ENCODE data around the gene NDUFAF7. TPM values are rescaled to one million over a fixed set of nuclear protein-coding genes. Genes with fewer than 3 reads are reported as not detected.

Gene NDUFAF7
- total and polyA plus RNA-seq, 2 of the 13 experiments (the other 11 are each of a cell fraction or from before 2014, with no cell fraction given) = 27.0 to 40.8 TPM

DNA sequence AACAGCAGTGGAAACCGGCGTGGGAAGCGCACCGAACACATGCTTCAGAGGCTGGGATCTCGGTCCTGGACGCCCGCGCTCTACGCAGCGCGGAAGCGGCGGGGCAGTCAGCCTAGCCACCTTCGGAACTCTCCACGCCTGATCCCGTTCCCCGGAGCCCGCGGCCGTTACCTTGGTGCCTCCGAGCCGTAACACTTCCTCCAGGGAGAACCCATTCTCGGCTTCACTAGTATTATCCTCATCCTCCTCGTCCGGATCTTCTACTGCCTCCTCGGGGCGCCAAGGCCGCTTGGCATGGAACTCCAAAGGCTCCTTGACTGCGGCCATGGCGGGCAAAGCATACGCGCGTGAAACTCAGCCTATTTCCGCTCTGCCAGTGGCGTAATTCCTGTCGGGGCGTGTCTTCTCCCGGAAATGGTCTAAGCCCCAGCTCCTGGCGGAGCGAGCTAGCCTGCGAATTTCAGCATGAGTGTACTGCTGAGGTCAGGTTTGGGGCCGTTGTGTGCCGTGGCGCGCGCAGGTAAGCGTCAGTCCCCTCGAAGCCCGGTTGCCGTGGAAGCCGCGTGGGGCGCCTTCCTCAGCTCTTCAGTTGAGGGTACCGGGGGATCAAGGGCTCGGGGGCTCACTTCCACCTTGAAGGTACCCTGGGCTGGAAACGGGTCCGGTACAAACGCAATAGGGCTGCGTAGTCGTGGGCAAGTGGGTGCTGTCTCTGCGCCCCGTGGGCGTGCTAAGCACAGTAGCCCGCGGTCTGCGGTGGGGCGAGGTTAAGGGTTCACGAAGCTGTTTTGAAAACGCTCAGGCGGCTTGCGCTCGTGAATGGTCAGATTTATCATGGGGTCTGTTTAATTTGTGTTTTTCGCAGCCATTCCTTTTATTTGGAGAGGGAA is at the start of gene NDUFAF7, which contains the start of gene CEBPZ (continued):
- TF ChIP-seq, protein P1, sequence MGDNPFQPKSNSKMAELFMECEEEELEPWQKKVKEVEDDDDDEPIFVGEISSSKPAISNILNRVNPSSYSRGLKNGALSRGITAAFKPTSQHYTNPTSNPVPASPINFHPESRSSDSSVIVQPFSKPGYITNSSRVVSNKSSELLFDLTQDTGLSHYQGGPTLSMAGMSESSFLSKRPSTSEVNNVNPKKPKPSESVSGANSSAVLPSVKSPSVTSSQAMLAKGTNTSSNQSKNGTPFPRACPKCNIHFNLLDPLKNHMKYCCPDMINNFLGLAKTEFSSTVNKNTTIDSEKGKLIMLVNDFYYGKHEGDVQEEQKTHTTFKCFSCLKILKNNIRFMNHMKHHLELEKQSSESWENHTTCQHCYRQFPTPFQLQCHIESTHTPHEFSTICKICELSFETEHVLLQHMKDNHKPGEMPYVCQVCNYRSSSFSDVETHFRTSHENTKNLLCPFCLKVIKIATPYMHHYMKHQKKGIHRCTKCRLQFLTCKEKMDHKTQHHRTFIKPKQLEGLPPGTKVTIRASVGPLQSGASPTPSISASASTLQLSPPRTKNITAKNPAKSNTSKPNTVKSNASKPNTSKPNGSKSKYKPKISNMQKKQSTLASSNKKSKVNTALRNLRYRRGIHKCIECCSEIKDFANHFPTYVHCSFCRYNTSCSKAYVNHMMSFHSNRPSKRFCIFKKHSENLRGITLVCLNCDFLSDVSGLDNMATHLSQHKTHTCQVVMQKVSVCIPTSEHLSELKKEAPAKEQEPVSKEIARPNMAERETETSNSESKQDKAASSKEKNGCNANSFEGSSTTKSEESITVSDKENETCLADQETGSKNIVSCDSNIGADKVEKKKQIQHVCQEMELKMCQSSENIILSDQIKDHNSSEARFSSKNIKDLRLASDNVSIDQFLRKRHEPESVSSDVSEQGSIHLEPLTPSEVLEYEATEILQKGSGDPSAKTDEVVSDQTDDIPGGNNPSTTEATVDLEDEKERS (CRISPR knock-in tag; IDR thresholded peaks at IDR 0.05) = peak; percentile 84
- TF ChIP-seq RARA (CRISPR knock-in tag; IDR thresholded peaks at IDR 0.05) (peak; percentile 64), JDP2 (CRISPR knock-in tag; IDR thresholded peaks at IDR 0.05; ENCODE audit: borderline replicate concordance) (no peak; the same call in 1 of the 2 replicates), ZNF274 (CRISPR knock-in tag; IDR thresholded peaks at IDR 0.05) (peak; percentile 92), POLR2G (IDR thresholded peaks at IDR 0.05; ENCODE audit: low read depth, low read length) (peak; percentile 99), DNMT3B (CRISPR knock-in tag; conservative IDR thresholded peaks at IDR 0.05) (no peak), NCOA1 (CRISPR knock-in tag; IDR thresholded peaks at IDR 0.05) (no peak), KMT2A (CRISPR knock-in tag; IDR thresholded peaks at IDR 0.05) (peak; percentile 100), STAT5B (CRISPR knock-in tag; IDR thresholded peaks at IDR 0.05) (no peak), ZFP62 (CRISPR knock-in tag; IDR thresholded peaks at IDR 0.05) (no peak), IKZF1 (IDR thresholded peaks at IDR 0.05) (no peak), BCL6 (CRISPR knock-in tag; IDR thresholded peaks at IDR 0.05) (peak; percentile 57)
- TF ChIP-seq, protein P2, sequence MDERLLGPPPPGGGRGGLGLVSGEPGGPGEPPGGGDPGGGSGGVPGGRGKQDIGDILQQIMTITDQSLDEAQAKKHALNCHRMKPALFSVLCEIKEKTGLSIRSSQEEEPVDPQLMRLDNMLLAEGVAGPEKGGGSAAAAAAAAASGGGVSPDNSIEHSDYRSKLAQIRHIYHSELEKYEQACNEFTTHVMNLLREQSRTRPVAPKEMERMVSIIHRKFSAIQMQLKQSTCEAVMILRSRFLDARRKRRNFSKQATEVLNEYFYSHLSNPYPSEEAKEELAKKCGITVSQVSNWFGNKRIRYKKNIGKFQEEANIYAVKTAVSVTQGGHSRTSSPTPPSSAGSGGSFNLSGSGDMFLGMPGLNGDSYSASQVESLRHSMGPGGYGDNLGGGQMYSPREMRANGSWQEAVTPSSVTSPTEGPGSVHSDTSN (CRISPR knock-in tag; IDR thresholded peaks at IDR 0.05) = no peak
- TF ChIP-seq, protein P3, sequence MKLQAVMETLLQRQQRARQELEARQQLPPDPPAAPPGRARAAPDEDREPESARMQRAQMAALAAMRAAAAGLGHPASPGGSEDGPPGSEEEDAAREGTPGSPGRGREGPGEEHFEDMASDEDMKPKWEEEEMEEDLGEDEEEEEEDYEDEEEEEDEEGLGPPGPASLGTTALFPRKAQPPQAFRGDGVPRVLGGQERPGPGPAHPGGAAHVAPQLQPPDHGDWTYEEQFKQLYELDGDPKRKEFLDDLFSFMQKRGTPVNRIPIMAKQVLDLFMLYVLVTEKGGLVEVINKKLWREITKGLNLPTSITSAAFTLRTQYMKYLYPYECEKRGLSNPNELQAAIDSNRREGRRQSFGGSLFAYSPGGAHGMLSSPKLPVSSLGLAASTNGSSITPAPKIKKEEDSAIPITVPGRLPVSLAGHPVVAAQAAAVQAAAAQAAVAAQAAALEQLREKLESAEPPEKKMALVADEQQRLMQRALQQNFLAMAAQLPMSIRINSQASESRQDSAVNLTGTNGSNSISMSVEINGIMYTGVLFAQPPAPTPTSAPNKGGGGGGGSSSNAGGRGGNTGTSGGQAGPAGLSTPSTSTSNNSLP (IDR thresholded peaks at IDR 0.05; ENCODE audit: low read depth, low read length) = no peak
- TF ChIP-seq, protein P4, sequence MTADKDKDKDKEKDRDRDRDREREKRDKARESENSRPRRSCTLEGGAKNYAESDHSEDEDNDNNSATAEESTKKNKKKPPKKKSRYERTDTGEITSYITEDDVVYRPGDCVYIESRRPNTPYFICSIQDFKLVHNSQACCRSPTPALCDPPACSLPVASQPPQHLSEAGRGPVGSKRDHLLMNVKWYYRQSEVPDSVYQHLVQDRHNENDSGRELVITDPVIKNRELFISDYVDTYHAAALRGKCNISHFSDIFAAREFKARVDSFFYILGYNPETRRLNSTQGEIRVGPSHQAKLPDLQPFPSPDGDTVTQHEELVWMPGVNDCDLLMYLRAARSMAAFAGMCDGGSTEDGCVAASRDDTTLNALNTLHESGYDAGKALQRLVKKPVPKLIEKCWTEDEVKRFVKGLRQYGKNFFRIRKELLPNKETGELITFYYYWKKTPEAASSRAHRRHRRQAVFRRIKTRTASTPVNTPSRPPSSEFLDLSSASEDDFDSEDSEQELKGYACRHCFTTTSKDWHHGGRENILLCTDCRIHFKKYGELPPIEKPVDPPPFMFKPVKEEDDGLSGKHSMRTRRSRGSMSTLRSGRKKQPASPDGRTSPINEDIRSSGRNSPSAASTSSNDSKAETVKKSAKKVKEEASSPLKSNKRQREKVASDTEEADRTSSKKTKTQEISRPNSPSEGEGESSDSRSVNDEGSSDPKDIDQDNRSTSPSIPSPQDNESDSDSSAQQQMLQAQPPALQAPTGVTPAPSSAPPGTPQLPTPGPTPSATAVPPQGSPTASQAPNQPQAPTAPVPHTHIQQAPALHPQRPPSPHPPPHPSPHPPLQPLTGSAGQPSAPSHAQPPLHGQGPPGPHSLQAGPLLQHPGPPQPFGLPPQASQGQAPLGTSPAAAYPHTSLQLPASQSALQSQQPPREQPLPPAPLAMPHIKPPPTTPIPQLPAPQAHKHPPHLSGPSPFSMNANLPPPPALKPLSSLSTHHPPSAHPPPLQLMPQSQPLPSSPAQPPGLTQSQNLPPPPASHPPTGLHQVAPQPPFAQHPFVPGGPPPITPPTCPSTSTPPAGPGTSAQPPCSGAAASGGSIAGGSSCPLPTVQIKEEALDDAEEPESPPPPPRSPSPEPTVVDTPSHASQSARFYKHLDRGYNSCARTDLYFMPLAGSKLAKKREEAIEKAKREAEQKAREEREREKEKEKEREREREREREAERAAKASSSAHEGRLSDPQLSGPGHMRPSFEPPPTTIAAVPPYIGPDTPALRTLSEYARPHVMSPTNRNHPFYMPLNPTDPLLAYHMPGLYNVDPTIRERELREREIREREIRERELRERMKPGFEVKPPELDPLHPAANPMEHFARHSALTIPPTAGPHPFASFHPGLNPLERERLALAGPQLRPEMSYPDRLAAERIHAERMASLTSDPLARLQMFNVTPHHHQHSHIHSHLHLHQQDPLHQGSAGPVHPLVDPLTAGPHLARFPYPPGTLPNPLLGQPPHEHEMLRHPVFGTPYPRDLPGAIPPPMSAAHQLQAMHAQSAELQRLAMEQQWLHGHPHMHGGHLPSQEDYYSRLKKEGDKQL (CRISPR knock-in tag; IDR thresholded peaks at IDR 0.05; ENCODE audit: low read depth) = peak; percentile 45
- TF ChIP-seq, protein P5, sequence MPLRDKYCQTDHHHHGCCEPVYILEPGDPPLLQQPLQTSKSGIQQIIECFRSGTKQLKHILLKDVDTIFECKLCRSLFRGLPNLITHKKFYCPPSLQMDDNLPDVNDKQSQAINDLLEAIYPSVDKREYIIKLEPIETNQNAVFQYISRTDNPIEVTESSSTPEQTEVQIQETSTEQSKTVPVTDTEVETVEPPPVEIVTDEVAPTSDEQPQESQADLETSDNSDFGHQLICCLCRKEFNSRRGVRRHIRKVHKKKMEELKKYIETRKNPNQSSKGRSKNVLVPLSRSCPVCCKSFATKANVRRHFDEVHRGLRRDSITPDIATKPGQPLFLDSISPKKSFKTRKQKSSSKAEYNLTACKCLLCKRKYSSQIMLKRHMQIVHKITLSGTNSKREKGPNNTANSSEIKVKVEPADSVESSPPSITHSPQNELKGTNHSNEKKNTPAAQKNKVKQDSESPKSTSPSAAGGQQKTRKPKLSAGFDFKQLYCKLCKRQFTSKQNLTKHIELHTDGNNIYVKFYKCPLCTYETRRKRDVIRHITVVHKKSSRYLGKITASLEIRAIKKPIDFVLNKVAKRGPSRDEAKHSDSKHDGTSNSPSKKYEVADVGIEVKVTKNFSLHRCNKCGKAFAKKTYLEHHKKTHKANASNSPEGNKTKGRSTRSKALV (CRISPR knock-in tag; IDR thresholded peaks at IDR 0.05) = peak; percentile 76; the same call in 1 of the 2 replicates
